CD14-positive monocyte (primary cell): Measurements from ENCODE around the gene DOC2A. TPM values are rescaled to one million over a fixed set of nuclear protein-coding genes. Genes with fewer than 3 reads are reported as not detected.

Experiments
- DNase-seq, 3 donors: peaks; one replicate each; pipeline ENCODE4 v3.0.0-alpha.2; 2011 to 2022
- H2AFZ ChIP-seq: 2 replicates; pipeline ENCODE4 v1.6.0; 2012; ENCODE audit warnings: mild to moderate bottlenecking, low read depth, low read length, inconsistent platforms; ENCODE audit not compliant: insufficient read depth, poor library complexity, severe bottlenecking
- H3K27ac ChIP-seq, 2 donors: 1 replicate in 1 of 2; 2 replicates in 1 of 2; pipeline ENCODE4 v1.5.1; 2012 to 2013; ENCODE audit warnings: low read length in 2 of 2, control low read depth in 1 of 2, inconsistent platforms in 1 of 2, low read depth in 1 of 2, mild to moderate bottlenecking in 1 of 2
- H3K27me3 ChIP-seq, 2 donors: one replicate each; pipeline versions ENCODE4 v1.6.0 to v1.6.1; 2011 to 2013; ENCODE audit warnings: low read length in 2 of 2; ENCODE audit not compliant: control insufficient read depth in 2 of 2, insufficient read depth in 2 of 2
- H3K36me3 ChIP-seq, 2 donors: replicated peaks in 1 of 2; 1 replicate in 1 of 2; 2 replicates in 1 of 2; pipeline versions ENCODE4 v1.5.1 to v1.6.1; 2012 to 2013; ENCODE audit warnings: low read length in 2 of 2, control low read depth in 1 of 2, inconsistent platforms in 1 of 2, mild to moderate bottlenecking in 1 of 2; ENCODE audit not compliant: insufficient read depth in 2 of 2, control insufficient read depth in 1 of 2
- H3K4me1 ChIP-seq, 2 donors: 1 replicate in 1 of 2; 2 replicates in 1 of 2; pipeline versions ENCODE4 v1.5.1 to v1.6.1; 2012 to 2013; ENCODE audit warnings: low read length in 2 of 2, control low read depth in 1 of 2, inconsistent platforms in 1 of 2, mild to moderate bottlenecking in 1 of 2, moderate library complexity in 1 of 2; ENCODE audit not compliant: insufficient read depth in 2 of 2, control insufficient read depth in 1 of 2
- H3K4me2 ChIP-seq: replicated peaks from 2 replicates; pipeline ENCODE3; 2012; ENCODE audit warnings: low read length, moderate library complexity, mild to moderate bottlenecking; ENCODE audit not compliant: poor library complexity, severe bottlenecking; ENCODE audit errors: extremely low read depth
- H3K4me3 ChIP-seq, 3 experiments: fragments of 200-600 bp in 1 of 3; sonication (generic) in 1 of 3; replicated peaks in 1 of 3; 1 replicate in 2 of 3; 2 replicates in 1 of 3; pipeline ENCODE4 v1.5.1; 2011 to 2013; ENCODE audit warnings: low read length in 3 of 3, mild to moderate bottlenecking in 3 of 3, control low read depth in 2 of 3, low read depth in 2 of 3, inconsistent platforms in 1 of 3, moderate library complexity in 1 of 3
- H3K79me2 ChIP-seq: 2 replicates; pipeline ENCODE4 v1.6.0; 2012; ENCODE audit warnings: mild to moderate bottlenecking, control low read depth, inconsistent platforms, low read length, moderate library complexity; ENCODE audit not compliant: insufficient read depth
- H3K9ac ChIP-seq: 2 replicates; pipeline ENCODE4 v1.6.0; 2017; ENCODE audit warnings: low read length, mild to moderate bottlenecking; ENCODE audit not compliant: insufficient read depth, poor library complexity, severe bottlenecking
- H3K9me3 ChIP-seq, 2 donors: replicated peaks in 1 of 2; 1 replicate in 1 of 2; 2 replicates in 1 of 2; pipeline versions ENCODE4 v1.5.1 to v1.6.1; 2012 to 2013; ENCODE audit warnings: low read length in 2 of 2, control low read depth in 1 of 2; ENCODE audit not compliant: control insufficient read depth in 1 of 2, insufficient read depth in 1 of 2
- H4K20me1 ChIP-seq: 2 replicates; pipeline ENCODE4 v1.6.0; 2012; ENCODE audit warnings: mild to moderate bottlenecking, low read length, control low read depth, moderate library complexity; ENCODE audit not compliant: insufficient read depth
- H3K27ac Mint-ChIP-seq, 7 donors: one replicate each; pipeline ENCODE4 v1.8.0; 2020; ENCODE audit warnings: mild to moderate bottlenecking in 7 of 7, mixed read lengths in 7 of 7, moderate library complexity in 6 of 7, inconsistent platforms in 2 of 7
- H3K27me3 Mint-ChIP-seq, 3 donors: one replicate each; pipeline ENCODE4 v1.8.0; 2021 to 2022; ENCODE audit warnings: low read depth in 3 of 3, mild to moderate bottlenecking in 3 of 3, mixed read lengths in 3 of 3, moderate library complexity in 3 of 3, inconsistent platforms in 1 of 3
- H3K36me3 Mint-ChIP-seq, 2 donors: one replicate each; pipeline ENCODE4 v1.8.0; 2020; ENCODE audit warnings: mixed read lengths in 2 of 2, inconsistent platforms in 1 of 2, mild to moderate bottlenecking in 1 of 2
- H3K4me1 Mint-ChIP-seq: one replicate; pipeline ENCODE4 v1.8.0; 2020; ENCODE audit warnings: mild to moderate bottlenecking, mixed read lengths
- H3K4me3 Mint-ChIP-seq, 2 donors: one replicate each; pipeline ENCODE4 v1.8.0; 2020; ENCODE audit warnings: mild to moderate bottlenecking in 2 of 2, mixed read lengths in 2 of 2, moderate library complexity in 1 of 2
- H3K9me3 Mint-ChIP-seq, 7 donors: one replicate each; pipeline ENCODE4 v1.8.0; 2020 to 2022; ENCODE audit warnings: mixed read lengths in 7 of 7, mild to moderate bottlenecking in 6 of 7, moderate library complexity in 6 of 7, inconsistent platforms in 2 of 7
- WGBS: methylation state at CpG from one replicate; pipeline ENCODE4 v1.1.5; 2013; ENCODE audit warnings: missing lambda C conversion rate; ENCODE audit not compliant: insufficient coverage; 5-methylcytosine and 5-hydroxymethylcytosine counted together
- intact Hi-C, 2 donors: fragments of 100-400 bp; cut with micrococcal nuclease; formaldehyde crosslinking; loops; one replicate each; pipeline versions ENCODE4 v1.15.0 to v1.15.1; 2023
- polyA plus RNA-seq, 3 donors: library from polyadenylated mRNA; depleted of rRNA in 1 of 3; unstranded in 2 of 3; stranded (reverse) in 1 of 3; fragments of 300-500 nt in 2 of 3; fragments of >200 nt in 1 of 3; fragmentation: Illumina TruSeq in 2 of 3; gene quantifications; 1 replicate in 2 of 3; 2 replicates in 1 of 3; pipeline ENCODE4 v1.2.3, GENCODE V29; 2012 to 2021
- TF ChIP-seq, protein P1 (sequence below): fragments of 200-600 bp; IDR thresholded peaks from one replicate; pipeline ENCODE4 v1.8.0; 2022; ENCODE audit warnings: antibody characterized with exemption, mild to moderate bottlenecking

Gene DOC2A
- polyA plus RNA-seq, 3 donors: 0.23 to 3.7 (median 0.66) TPM

DNA sequence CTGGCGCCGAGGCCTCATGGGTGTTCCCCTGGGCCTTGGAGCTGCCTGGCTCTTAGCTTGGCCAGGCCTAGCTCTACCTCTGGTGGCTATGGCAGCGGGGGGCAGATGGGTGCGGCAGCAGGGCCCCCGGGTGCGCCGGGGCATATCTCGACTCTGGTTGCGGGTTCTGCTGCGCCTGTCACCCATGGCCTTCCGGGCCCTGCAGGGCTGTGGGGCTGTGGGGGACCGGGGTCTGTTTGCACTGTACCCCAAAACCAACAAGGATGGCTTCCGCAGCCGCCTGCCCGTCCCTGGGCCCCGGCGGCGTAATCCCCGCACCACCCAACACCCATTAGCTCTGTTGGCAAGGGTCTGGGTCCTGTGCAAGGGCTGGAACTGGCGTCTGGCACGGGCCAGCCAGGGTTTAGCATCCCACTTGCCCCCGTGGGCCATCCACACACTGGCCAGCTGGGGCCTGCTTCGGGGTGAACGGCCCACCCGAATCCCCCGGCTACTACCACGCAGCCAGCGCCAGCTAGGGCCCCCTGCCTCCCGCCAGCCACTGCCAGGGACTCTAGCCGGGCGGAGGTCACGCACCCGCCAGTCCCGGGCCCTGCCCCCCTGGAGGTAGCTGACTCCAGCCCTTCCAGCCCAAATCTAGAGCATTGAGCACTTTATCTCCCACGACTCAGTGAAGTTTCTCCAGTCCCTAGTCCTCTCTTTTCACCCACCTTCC lies 23.3 kb downstream of the DOC2A start:
- no peak overlapping the region for H3K4me3 ChIP-seq
- 97% methylated on average over 32 of the region's 35 CpGs for WGBS
- Mint-ChIP-seq H3K4me3 (peak overlapping the region in 1 of 2 donors; percentile 34), H3K4me1 (no peaks in the 10 kb centered on the region), H3K27me3 (peaks cover 0 to 2% (median 0%) of the 10 kb centered on the region in 3 donors), H3K9me3 (peaks cover 0 to 2% (median 0%) of the 10 kb centered on the region in 7 donors), H3K27ac (peak overlapping the region in 2 of 7 donors; percentile 4 to 84), H3K36me3 (peaks cover 78 to 90% of the 10 kb centered on the region in 2 donors)
- H3K9me3 ChIP-seq: no peaks in the 10 kb centered on the region
- intact Hi-C loops: no loop called here
- H4K20me1 ChIP-seq: peaks cover 17% of the 10 kb centered on the region
- TF ChIP-seq, protein P1, sequence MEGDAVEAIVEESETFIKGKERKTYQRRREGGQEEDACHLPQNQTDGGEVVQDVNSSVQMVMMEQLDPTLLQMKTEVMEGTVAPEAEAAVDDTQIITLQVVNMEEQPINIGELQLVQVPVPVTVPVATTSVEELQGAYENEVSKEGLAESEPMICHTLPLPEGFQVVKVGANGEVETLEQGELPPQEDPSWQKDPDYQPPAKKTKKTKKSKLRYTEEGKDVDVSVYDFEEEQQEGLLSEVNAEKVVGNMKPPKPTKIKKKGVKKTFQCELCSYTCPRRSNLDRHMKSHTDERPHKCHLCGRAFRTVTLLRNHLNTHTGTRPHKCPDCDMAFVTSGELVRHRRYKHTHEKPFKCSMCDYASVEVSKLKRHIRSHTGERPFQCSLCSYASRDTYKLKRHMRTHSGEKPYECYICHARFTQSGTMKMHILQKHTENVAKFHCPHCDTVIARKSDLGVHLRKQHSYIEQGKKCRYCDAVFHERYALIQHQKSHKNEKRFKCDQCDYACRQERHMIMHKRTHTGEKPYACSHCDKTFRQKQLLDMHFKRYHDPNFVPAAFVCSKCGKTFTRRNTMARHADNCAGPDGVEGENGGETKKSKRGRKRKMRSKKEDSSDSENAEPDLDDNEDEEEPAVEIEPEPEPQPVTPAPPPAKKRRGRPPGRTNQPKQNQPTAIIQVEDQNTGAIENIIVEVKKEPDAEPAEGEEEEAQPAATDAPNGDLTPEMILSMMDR: no peak
- no peaks in the 10 kb centered on the region for H3K79me2 ChIP-seq
- no peak overlapping the region for H3K27ac ChIP-seq
- H3K27me3 ChIP-seq: no peaks in the 10 kb centered on the region
- DNase-seq: no peak
- no peak overlapping the region for H2AFZ ChIP-seq
- no peak overlapping the region for H3K9ac ChIP-seq
- H3K4me2 ChIP-seq: no peak overlapping the region
- H3K36me3 ChIP-seq: peaks cover 98 to 100% of the 10 kb centered on the region in 2 donors
- H3K4me1 ChIP-seq: no peaks in the 10 kb centered on the region

DNA sequence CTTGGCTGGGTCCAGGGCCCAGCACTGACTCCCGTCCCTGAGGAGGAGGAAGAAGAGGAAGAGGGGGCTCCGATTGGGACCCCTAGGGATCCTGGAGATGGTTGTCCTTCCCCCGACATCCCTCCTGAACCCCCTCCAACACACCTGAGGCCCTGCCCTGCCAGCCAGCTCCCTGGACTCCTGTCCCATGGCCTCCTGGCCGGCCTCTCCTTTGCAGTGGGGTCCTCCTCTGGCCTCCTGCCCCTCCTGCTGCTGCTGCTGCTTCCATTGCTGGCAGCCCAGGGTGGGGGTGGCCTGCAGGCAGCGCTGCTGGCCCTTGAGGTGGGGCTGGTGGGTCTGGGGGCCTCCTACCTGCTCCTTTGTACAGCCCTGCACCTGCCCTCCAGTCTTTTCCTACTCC lies 23.9 kb downstream of the DOC2A start:
- H3K9ac ChIP-seq: no peak overlapping the region
- Mint-ChIP-seq H3K4me3 (no peak overlapping the region), H3K27me3 (peaks cover 0 to 2% (median 0%) of the 10 kb centered on the region in 3 donors), H3K9me3 (peaks cover 0 to 2% (median 0%) of the 10 kb centered on the region in 7 donors), H3K27ac (no peak overlapping the region), H3K4me1 (no peaks in the 10 kb centered on the region), H3K36me3 (peaks cover 78 to 90% of the 10 kb centered on the region in 2 donors)
- no peaks in the 10 kb centered on the region for H3K79me2 ChIP-seq
- intact Hi-C loops: no loop called here
- no peaks in the 10 kb centered on the region for H3K27me3 ChIP-seq
- no CpG with 5 or more reads among the region's 5 CpGs for WGBS
- no peaks in the 10 kb centered on the region for H3K4me1 ChIP-seq
- TF ChIP-seq, protein P1: no peak
- no peak overlapping the region for H3K4me2 ChIP-seq
- no peaks in the 10 kb centered on the region for H3K9me3 ChIP-seq
- H4K20me1 ChIP-seq: peaks cover 17% of the 10 kb centered on the region
- H3K27ac ChIP-seq: no peak overlapping the region
- peaks cover 98 to 100% of the 10 kb centered on the region in 2 donors for H3K36me3 ChIP-seq
- H2AFZ ChIP-seq: no peak overlapping the region
- no peak overlapping the region for H3K4me3 ChIP-seq
- DNase-seq: no peak
